Vagina (tissue), 2 donors: ENCODE measurements around the gene ALS2.
"Not testable (repeated sequence)": the region's sequence is repeated elsewhere in the genome, so short reads cannot be mapped to it uniquely, and the experiment has no call there.

ENCODE experiments used
- CTCF ChIP-seq, 3 experiments: fragments of 450-650 bp in 2 of 3; fragments of 200-600 bp in 1 of 3; sonication (generic) in 1 of 3; IDR thresholded peaks; one replicate each; pipeline ENCODE4 v1.5.1; 2017 to 2019; ENCODE audit warnings: antibody characterized with exemption in 3 of 3, mild to moderate bottlenecking in 2 of 3, moderate library complexity in 2 of 3
- POLR2A ChIP-seq, 2 donors: fragments of 450-650 bp; IDR thresholded peaks; one replicate each; pipeline ENCODE4 v1.6.1; 2017; ENCODE audit warnings: antibody characterized with exemption in 2 of 2, mild to moderate bottlenecking in 2 of 2, moderate library complexity in 2 of 2
- POLR2AphosphoS5 ChIP-seq, 2 donors: sonication (generic); formaldehyde crosslinking; IDR thresholded peaks; one replicate each; pipeline ENCODE4 v1.9.0; 2017; ENCODE audit warnings: antibody characterized with exemption in 2 of 2, mild to moderate bottlenecking in 2 of 2, low read depth in 1 of 2; ENCODE audit not compliant: insufficient read depth in 1 of 2

- not testable (repeated sequence) for TF ChIP-seq CTCF (IDR thresholded peaks at IDR 0.05); POLR2A (IDR thresholded peaks at IDR 0.05); POLR2AphosphoS5 (IDR thresholded peaks at IDR 0.05; ENCODE audit: insufficient read depth in 1 of 2, low read depth in 1 of 2)
Observed at GRCh38 chr2:201671205-201671604, 109.5 kb downstream of the ALS2 start.
